ENCODE results near the gene SEMA6B. TPM values are rescaled to one million over a fixed set of nuclear protein-coding genes. Genes with fewer than 3 reads are reported as not detected.

SEMA6B gene
- total RNA-seq, 1 experiment from 2014 or later, result 5.7 TPM

DNA sequence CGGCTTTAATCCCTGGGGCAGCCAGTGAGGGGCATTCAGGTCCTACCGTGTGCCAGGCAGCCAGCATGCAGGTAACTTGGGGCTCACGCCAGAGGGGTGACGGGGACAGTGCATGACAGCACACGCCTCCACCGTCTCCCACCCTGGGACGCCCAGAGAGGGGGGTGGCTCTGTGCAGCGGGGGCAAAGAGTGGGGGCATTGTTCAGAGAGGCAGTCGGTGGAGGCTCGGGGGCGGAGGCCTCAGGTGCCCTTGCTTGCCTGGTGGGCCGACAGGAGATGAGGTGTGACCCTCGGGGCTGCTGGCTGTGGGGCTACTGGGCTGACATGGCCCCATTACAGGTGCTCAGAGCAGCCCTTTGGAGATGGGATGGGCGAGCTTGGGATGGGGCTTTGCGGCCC lies 59.6 kb downstream of the SEMA6B start:
- no peak for TF ChIP-seq TCF7L2 (IDR thresholded peaks at IDR 0.05; ENCODE audit: low read depth, low read length)
- Histone ChIP-seq H3K9me3 (ENCODE audit: control insufficient read depth, insufficient read depth, low read depth, low read length) (no peaks in the 10 kb centered on the region), H3K27me3 (ENCODE audit: control insufficient read depth, insufficient read depth, low read length) (no peaks in the 10 kb centered on the region), H3K36me3 (ENCODE audit: control insufficient read depth, insufficient read depth, low read length) (no peaks in the 10 kb centered on the region), H3K4me1 (ENCODE audit: control insufficient read depth, insufficient read depth, low read length) (no peaks in the 10 kb centered on the region), H3K27ac (ENCODE audit: low read length) (no peak overlapping the region), H3K4me3 (ENCODE audit: low read depth in 2 of 2, low read length in 2 of 2) (no peak overlapping the region)
- ChIA-PET POLR2A (no interaction called here), CTCF (no interaction called here)
- no TSS peak for BruUV-seq (replicated peaks)
- in situ Hi-C loops (cut with HindIII; ENCODE audit: low pct_unique_long_range_greater_than_20kb, low sequenced_read_pairs), result no loop called here
- DNase-seq (ENCODE audit: low read depth, low spot score) (no peak), ATAC-seq (no peak)
- intact Hi-C loops (cut with micrococcal nuclease; ENCODE audit: unreplicated experiment), result no loop called here

DNA sequence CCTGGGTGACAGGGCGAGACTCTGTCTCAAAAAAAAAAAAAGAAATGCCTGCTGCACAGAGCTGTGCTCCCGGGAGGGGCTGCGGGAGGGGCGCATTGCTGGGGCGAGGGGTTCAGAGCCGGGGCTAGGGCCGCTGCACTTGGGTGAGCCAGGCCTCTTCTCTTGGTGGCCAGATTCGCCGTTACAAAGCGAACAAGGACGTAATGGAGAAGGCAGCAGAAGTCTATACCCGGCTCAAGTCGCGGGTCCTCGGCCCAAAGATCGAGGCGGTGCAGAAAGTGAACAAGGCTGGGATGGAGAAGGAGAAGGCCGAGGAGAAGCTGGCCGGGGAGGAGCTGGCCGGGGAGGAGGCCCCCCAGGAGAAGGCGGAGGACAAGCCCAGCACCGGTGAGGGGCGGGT lies 60.2 kb downstream of the SEMA6B start:
- no peak for TF ChIP-seq POLR2AphosphoS5 (IDR thresholded peaks at IDR 0.05; ENCODE audit: low read depth, low read length)
- TF ChIP-seq TCF7L2 (IDR thresholded peaks at IDR 0.05; ENCODE audit: low read depth, low read length), result no peak
- TF ChIP-seq, protein P1, sequence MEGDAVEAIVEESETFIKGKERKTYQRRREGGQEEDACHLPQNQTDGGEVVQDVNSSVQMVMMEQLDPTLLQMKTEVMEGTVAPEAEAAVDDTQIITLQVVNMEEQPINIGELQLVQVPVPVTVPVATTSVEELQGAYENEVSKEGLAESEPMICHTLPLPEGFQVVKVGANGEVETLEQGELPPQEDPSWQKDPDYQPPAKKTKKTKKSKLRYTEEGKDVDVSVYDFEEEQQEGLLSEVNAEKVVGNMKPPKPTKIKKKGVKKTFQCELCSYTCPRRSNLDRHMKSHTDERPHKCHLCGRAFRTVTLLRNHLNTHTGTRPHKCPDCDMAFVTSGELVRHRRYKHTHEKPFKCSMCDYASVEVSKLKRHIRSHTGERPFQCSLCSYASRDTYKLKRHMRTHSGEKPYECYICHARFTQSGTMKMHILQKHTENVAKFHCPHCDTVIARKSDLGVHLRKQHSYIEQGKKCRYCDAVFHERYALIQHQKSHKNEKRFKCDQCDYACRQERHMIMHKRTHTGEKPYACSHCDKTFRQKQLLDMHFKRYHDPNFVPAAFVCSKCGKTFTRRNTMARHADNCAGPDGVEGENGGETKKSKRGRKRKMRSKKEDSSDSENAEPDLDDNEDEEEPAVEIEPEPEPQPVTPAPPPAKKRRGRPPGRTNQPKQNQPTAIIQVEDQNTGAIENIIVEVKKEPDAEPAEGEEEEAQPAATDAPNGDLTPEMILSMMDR (IDR thresholded peaks at IDR 0.05), result no peak
- TF ChIP-seq REST (IDR thresholded peaks at IDR 0.05; ENCODE audit: insufficient read depth in 1 of 2, low read depth in 2 of 2, low read length in 1 of 2), result no peak
- TF ChIP-seq SIN3A (IDR thresholded peaks at IDR 0.05; ENCODE audit: borderline replicate concordance, insufficient read depth, low read depth, low read length), result no peak
- H3K4me3 ChIP-seq (ENCODE audit: low read depth in 2 of 2, low read length in 2 of 2), result no peak overlapping the region
- H3K36me3 ChIP-seq (ENCODE audit: control insufficient read depth, insufficient read depth, low read length), result no peaks in the 10 kb centered on the region
- H3K27ac ChIP-seq (ENCODE audit: low read length), result no peak overlapping the region
- no TSS peak for BruUV-seq (replicated peaks)
- POLR2A ChIA-PET, result no interaction called here
- no peaks in the 10 kb centered on the region for H3K9me3 ChIP-seq (ENCODE audit: control insufficient read depth, insufficient read depth, low read depth, low read length)
- no peaks in the 10 kb centered on the region for H3K4me1 ChIP-seq (ENCODE audit: control insufficient read depth, insufficient read depth, low read length)
- CTCF ChIA-PET, result no interaction called here
- in situ Hi-C loops (cut with HindIII; ENCODE audit: low pct_unique_long_range_greater_than_20kb, low sequenced_read_pairs) (no loop called here), intact Hi-C loops (cut with micrococcal nuclease; ENCODE audit: unreplicated experiment) (no loop called here)
- DNase-seq (ENCODE audit: low read depth, low spot score), result no peak
- H3K27me3 ChIP-seq (ENCODE audit: control insufficient read depth, insufficient read depth, low read length), result no peaks in the 10 kb centered on the region
- no peak for ATAC-seq

- POLR2A ChIA-PET, result no interaction called here
- Histone ChIP-seq H3K27me3 (ENCODE audit: control insufficient read depth, insufficient read depth, low read length) (no peaks in the 10 kb centered on the region), H3K4me3 (ENCODE audit: low read depth in 2 of 2, low read length in 2 of 2) (no peak overlapping the region), H3K36me3 (ENCODE audit: control insufficient read depth, insufficient read depth, low read length) (no peaks in the 10 kb centered on the region), H3K27ac (ENCODE audit: low read length) (no peak overlapping the region), H3K4me1 (ENCODE audit: control insufficient read depth, insufficient read depth, low read length) (no peaks in the 10 kb centered on the region), H3K9me3 (ENCODE audit: control insufficient read depth, insufficient read depth, low read depth, low read length) (no peaks in the 10 kb centered on the region)
- in situ Hi-C loops (cut with HindIII; ENCODE audit: low pct_unique_long_range_greater_than_20kb, low sequenced_read_pairs) (no loop called here), intact Hi-C loops (cut with micrococcal nuclease; ENCODE audit: unreplicated experiment) (no loop called here)
- CTCF ChIA-PET, result no interaction called here
- no TSS peak for BruUV-seq (replicated peaks)
- ATAC-seq (no peak), DNase-seq (ENCODE audit: low read depth, low spot score) (no peak)
- TF ChIP-seq TCF7L2 (IDR thresholded peaks at IDR 0.05; ENCODE audit: low read depth, low read length) (no peak), POLR2AphosphoS5 (IDR thresholded peaks at IDR 0.05; ENCODE audit: low read depth, low read length) (no peak), SIN3A (IDR thresholded peaks at IDR 0.05; ENCODE audit: borderline replicate concordance, insufficient read depth, low read depth, low read length) (no peak), REST (IDR thresholded peaks at IDR 0.05; ENCODE audit: insufficient read depth in 1 of 2, low read depth in 2 of 2, low read length in 1 of 2) (no peak)
- TF ChIP-seq, protein P1 (IDR thresholded peaks at IDR 0.05), result no peak
These were observed 60.8 kb downstream of the SEMA6B start for GRCh38 chr19:4498694-4499093.

All from Panc1 (cell line).